GM12878 (cell line): ENCODE measurements around the gene ANKRD34A. TPM values are rescaled to one million over a fixed set of nuclear protein-coding genes. Genes with fewer than 3 reads are reported as not detected.
A peak's percentile ranks its signal among the peaks of the same experiment; 100 is the strongest.

Source experiments
- BCLAF1 ChIP-seq: fragments of 450-650 bp; IDR thresholded peaks from 2 replicates; pipeline ENCODE4 v1.6.1; 2017; ENCODE audit warnings: antibody characterized with exemption, mild to moderate bottlenecking, moderate library complexity
- E2F4 ChIP-seq: IDR thresholded peaks from 2 replicates; pipeline ENCODE4 v1.6.1; 2012; ENCODE audit warnings: low read depth, low read length, improper control_type of control experiment
- E2F8 ChIP-seq: fragments of 450-650 bp; IDR thresholded peaks from 2 replicates; pipeline ENCODE4 v1.6.1; 2018; ENCODE audit warnings: mild to moderate bottlenecking, low read depth, moderate library complexity; ENCODE audit not compliant: partially characterized antibody
- EGR1 ChIP-seq, 2 experiments: IDR thresholded peaks; 1 replicate in 1 of 2; 2 replicates in 1 of 2; pipeline ENCODE4 v1.6.1; 2011 to 2012; ENCODE audit warnings: low read depth in 2 of 2, low read length in 2 of 2, borderline replicate concordance in 1 of 2, mild to moderate bottlenecking in 1 of 2, moderate library complexity in 1 of 2
- ESRRA ChIP-seq: IDR thresholded peaks from 2 replicates; pipeline ENCODE4 v1.6.1; 2012; ENCODE audit warnings: mild to moderate bottlenecking, low read length, improper control_type of control experiment
- HDAC2 ChIP-seq: fragments of 200-600 bp; sonication (generic); IDR thresholded peaks from 2 replicates; pipeline ENCODE4 v1.6.1; 2017
- MAX ChIP-seq: IDR thresholded peaks from 2 replicates; pipeline ENCODE4 v1.6.1; 2012; ENCODE audit warnings: low read depth, low read length, improper control_type of control experiment
- MXI1 ChIP-seq: fragments of 150-350 bp; IDR thresholded peaks from 2 replicates; pipeline ENCODE4 v1.6.1; 2011; ENCODE audit warnings: low read depth, mild to moderate bottlenecking, inconsistent platforms, low read length, improper control_type of control experiment
- PBX3 ChIP-seq: IDR thresholded peaks from 2 replicates; pipeline ENCODE4 v1.6.1; 2011; ENCODE audit warnings: mild to moderate bottlenecking, low read depth, low read length, moderate library complexity; ENCODE audit not compliant: insufficient replicate concordance
- POLR2A ChIP-seq: IDR thresholded peaks from 2 replicates; pipeline ENCODE4 v1.6.1; 2011; ENCODE audit warnings: low read depth, mild to moderate bottlenecking, low read length
- POU2F2 ChIP-seq: IDR thresholded peaks from 3 replicates; pipeline ENCODE4 v1.6.1; 2011; ENCODE audit warnings: low read depth, mild to moderate bottlenecking, low read length, borderline replicate concordance
- RB1 ChIP-seq: fragments of 450-650 bp; formaldehyde crosslinking; IDR thresholded peaks from 2 replicates; pipeline ENCODE4 v1.6.1; 2017; ENCODE audit warnings: mild to moderate bottlenecking, borderline replicate concordance
- SMARCA5 ChIP-seq: fragments of 450-650 bp; IDR thresholded peaks from 2 replicates; pipeline ENCODE4 v1.6.1; 2017; ENCODE audit warnings: mild to moderate bottlenecking
- SRF ChIP-seq, 2 experiments: IDR thresholded peaks; 2 replicates each; pipeline ENCODE4 v1.6.1; 2011; ENCODE audit warnings: low read depth in 2 of 2, low read length in 2 of 2, mild to moderate bottlenecking in 1 of 2, moderate library complexity in 1 of 2
- TCF7 ChIP-seq: IDR thresholded peaks from 2 replicates; pipeline ENCODE4 v1.6.1; 2014; ENCODE audit warnings: antibody characterized with exemption, borderline replicate concordance
- ZSCAN29 ChIP-seq: fragments of 450-650 bp; IDR thresholded peaks from 2 replicates; pipeline ENCODE4 v1.6.1; 2017; ENCODE audit warnings: mild to moderate bottlenecking, moderate library complexity
- polyA plus RNA-seq, 11 experiments: library from polyadenylated mRNA; depleted of rRNA in 4 of 11; unstranded in 6 of 11; stranded (reverse) in 5 of 11; fragments of >200 nt; fragmentation: Nextera tagmentation in 4 of 11; fragmentation: Illumina TruSeq in 1 of 11; extraction: Ambion mirVana in 4 of 11; extraction: Trizol in 1 of 11; gene quantifications; 1 replicate in 1 of 11; 2 replicates in 10 of 11; pipeline versions ENCODE4 v1.2.1 to v1.2.3, GENCODE V29; 2011 to 2016; ENCODE audit warnings: inconsistent platforms in 2 of 11, missing spikeins in 2 of 11, low read depth in 1 of 11
- total RNA-seq, 4 experiments: library from RNA; depleted of rRNA in 3 of 4; stranded (reverse); fragments of >200 nt in 3 of 4; fragmentation: Illumina TruSeq in 1 of 4; extraction: Trizol in 1 of 4; gene quantifications; 2 replicates each; pipeline versions ENCODE4 v1.2.1 to v1.2.3, GENCODE V29; 2013 to 2021

The ANKRD34A gene
- total and polyA plus RNA-seq, 10 of the 15 experiments (the other 5 are each of a cell fraction or from before 2014, with no cell fraction given) = 0.40 to 3.5 (median 1.6) TPM

GRCh38 chr1:145918992-145919939 is 45.1 kb downstream of the ANKRD34A start (continued):
- TF ChIP-seq E2F4 (no peak), TCF7 (no peak), MAX (no peak), HDAC2 (no peak), MXI1 (peak; percentile 79; the same call in 1 of the 2 replicates), SMARCA5 (no peak), SRF (IDR thresholded peaks at IDR 0.05; ENCODE audit: low read depth in 2 of 2, low read length in 2 of 2) (0 out of 4 replicates have a peak, but pooled peaks of 1 of the 2 experiments have one; percentile 7), ZSCAN29 (no peak), RB1 (0 out of 2 replicates have a peak, but pooled peaks have one; percentile 16), BCLAF1 (no peak), PBX3 (no peak), E2F8 (no peak), POLR2A (peak; percentile 63), EGR1 (IDR thresholded peaks at IDR 0.05; ENCODE audit: borderline replicate concordance in 1 of 2, low read depth in 2 of 2, low read length in 2 of 2) (no peak), ESRRA (no peak), POU2F2 (no peak)
